Mononuclear cell (primary cell): ENCODE data around the gene RILPL1. TPM values are rescaled to one million over a fixed set of nuclear protein-coding genes. Genes with fewer than 3 reads are reported as not detected.

Source experiments
- total RNA-seq: library from RNA; depleted of rRNA; stranded (reverse); fragments of >200 nt; gene quantifications from one replicate; pipeline ENCODE4 v1.2.3, GENCODE V29; 2012

The RILPL1 gene
- total RNA-seq, 1 donor: 1.8 TPM

Other genes with a start within 250 kb of the RILPL1 start
- 43.6 TPM for gene SBNO1, start 168.9 kb downstream of the RILPL1 start, total RNA-seq
- gene KMT5A, start 149.6 kb downstream of the RILPL1 start, total RNA-seq: 40.3 TPM
- 9.9 TPM for gene RILPL2, start 97.0 kb downstream of the RILPL1 start, total RNA-seq
- gene SNRNP35, start 75.6 kb downstream of the RILPL1 start, total RNA-seq: 13.7 TPM
- 213 TPM for gene TMED2, start 50.8 kb upstream of the RILPL1 start, total RNA-seq
- 26.4 TPM for gene DDX55, start 68.4 kb upstream of the RILPL1 start, total RNA-seq
- gene EIF2B1, start 100.0 kb upstream of the RILPL1 start, total RNA-seq: 34.3 TPM
- 27.0 TPM for gene GTF2H3, start 100.1 kb upstream of the RILPL1 start, total RNA-seq
- gene TCTN2, start 137.4 kb upstream of the RILPL1 start, total RNA-seq: 1.8 TPM
- 27.9 TPM for gene ATP6V0A2, start 178.6 kb upstream of the RILPL1 start, total RNA-seq
- 0.21 TPM for gene DNAH10, start 228.6 kb upstream of the RILPL1 start, total RNA-seq